ENCODE results near the gene CEP192.

Gene CEP192

DNA sequence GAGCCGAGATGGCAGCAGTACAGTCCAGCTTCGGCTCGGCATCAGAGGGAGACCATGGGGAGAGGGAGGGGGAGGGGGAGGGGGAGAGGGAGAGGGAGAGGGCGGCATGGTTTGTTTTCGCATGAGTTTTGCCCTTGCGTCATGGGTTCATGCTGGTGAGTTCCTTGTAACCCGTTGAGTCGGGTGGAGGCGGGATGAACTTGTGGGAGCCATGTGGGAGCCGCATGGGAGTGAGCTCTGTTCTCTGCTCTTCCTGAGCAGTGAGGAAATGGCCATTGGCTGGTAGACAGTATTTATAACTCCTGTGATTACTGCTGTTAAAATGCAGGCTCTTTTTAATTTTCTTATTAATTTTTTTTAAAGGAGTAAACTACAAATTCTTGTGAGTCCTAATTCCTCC lies 108.0 kb downstream of the CEP192 start:
- no peak for DNase-seq

- DNase-seq = no peak
Observed at GRCh38 chr18:13100942-13101658, 109.9 kb downstream of the CEP192 start.

DNA sequence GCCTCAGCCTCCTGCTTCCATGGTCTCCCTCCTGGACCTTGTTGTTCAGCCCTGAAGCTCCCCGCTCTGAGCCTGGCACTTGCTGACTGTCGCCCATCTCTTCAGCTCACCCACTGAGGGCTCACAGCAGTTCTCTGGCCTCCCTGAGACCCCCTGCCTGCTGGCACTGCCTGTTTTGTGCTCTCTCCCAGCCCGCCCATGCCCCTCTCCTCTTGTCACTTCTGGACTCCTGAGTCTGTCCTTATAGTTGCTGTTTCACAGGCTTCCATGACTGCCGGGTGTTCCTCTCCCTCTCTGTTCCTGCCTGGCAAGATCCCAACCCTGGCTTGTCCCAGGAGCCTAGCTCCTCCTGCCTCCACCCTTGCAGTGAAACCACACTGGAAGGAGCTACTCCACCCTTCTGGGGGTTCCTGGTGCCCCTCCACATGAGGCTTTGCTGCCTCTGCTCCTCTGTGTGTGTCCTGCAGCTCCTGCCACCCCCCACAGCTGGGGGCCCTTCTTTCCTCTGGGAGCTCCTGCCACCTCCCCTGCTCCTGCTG lies 110.6 kb downstream of the CEP192 start:
- no peak for DNase-seq

DNA sequence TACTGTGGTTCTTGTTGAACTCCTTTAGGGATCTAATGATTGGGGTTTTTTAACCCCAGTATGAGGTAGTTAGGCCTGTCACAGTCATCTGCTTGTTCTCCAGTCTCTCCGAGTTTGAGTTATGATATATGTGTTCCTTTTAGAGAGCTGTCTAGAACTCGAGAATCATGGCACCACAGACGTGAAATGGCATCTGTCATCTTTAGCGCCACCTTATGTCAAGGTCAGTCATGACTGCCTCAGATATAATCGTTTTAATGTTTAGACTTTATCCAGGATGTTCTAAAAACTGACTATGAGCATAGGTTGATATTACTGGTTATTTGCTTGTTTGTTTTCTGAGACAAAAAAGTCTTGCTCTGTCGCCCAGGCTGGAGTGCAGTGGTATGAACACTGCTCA lies 112.2 kb downstream of the CEP192 start:
- DNase-seq = no peak

DNA sequence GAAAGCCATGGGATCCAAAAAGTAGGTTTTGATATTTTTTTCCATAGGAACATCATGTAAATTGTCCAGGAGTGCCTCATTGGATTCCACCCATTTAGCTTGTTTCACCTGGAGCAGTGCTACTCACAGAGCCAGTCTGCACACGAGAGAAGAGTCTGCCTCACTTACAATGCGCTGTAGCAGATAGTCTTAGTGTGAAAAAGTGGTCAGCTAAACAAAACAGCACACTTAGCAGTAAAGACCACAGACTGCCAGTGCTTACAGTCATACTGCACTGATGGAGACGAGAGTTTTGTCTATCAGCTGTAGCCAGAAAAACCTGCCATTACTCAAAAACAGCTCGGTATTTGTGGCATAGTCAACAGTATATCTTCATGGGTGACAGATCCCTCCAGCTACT lies 113.9 kb downstream of the CEP192 start:
- DNase-seq = no peak

- DNase-seq = no peak
Observed at GRCh38 chr18:13107074-13107473, 115.9 kb downstream of the CEP192 start.

DNA sequence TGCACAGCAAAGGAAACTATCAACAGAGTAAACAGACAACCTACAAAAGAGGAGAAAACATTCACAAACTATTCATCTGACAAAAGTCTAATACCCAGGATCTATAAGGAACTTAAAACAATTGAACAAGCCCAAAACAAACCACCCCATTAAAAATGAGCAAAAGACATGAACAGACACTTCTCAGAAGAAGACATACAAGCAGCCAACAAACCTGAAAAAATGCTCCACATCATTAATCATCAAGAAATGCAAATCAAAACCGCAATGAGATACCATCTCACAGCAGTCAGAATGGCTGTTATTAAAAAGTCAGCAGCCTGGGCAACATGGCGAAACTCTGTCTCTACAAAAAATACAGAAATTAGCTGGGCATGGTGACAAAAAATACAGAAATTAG lies 117.2 kb downstream of the CEP192 start:
- DNase-seq = no peak

DNA sequence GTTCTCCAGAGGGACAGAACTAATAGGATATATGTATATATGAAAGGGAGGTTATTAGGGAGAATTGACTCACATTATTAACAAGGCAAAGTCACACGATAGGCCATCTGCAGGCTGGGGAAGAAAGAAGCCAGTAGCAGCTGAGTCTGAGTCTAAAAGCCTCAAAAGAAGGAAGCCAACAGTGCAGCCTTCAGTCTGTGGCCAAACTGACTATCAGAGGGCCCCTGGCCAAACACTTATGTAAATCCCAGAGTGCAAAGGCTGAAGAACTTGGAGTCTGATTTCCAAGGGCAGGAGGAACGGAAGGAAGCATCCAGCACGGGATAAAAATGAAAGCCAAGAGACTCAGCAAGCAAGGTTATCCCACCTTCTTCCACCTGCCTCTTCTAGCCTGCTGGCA lies 119.4 kb downstream of the CEP192 start:
- no peak for DNase-seq

DNA sequence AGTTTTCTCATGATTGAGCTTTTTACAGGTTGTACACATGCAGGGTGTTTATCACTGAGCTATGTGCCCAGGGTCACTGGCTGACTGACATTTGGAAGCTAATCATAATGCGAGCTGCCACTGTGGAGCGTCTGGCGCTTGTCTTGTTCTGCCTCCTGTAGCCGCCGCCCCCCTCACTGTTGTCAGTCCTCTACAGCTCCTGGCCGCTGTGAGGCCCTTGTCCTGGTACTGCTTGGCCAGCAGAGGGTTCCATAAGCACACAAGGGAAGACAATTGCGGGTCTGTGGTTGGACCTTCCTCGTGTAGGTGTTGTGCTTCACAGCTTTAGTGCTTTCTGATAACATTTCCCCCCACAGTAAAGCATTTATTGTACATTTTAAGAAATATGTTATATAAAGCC lies 121.8 kb downstream of the CEP192 start:
- DNase-seq = peak in 39 of 51 donors; percentile 8 to 77 (median 42)

DNA sequence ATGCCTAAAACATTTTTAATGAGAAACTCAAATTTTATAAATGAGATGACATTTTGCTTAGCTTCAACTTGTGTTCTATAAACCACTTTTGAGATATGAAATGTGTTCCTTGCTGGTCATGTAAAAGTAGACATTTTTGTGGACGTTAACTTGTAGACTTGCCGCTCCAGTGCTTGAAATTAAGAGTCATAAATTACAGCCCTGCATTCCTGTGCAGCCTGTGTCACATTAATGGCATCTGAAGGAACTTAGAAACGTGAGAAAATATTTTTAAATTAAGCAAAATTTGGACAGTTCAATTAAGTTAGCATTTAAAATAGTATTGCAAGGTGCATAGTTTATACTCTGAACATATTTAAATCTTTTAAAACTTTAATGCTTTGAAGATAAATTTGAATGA lies 129.1 kb downstream of the CEP192 start:
- DNase-seq = no peak

DNA sequence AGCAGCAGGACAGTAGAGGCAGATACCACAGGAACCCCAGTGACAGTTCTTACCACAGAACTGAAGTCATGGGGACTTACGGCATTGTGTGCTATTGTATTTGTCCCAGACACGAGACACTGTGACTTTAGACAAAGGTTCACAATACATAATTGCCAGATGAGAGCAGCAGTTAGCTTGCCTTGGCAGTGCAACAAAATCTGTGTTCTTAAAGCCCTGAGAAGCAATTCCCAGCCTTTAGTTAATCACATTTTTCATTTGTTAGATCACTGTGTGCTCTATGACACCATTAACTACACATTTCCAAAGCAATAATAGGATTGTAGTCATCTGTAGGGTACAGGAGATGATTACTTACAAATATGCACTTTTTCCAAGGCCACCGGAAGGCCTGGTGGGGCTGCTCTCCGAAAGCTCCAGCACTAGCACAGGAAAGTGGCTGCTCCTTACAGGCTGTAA lies 129.8 kb downstream of the CEP192 start:
- DNase-seq = peak in 3 of 51 donors; percentile 5 to 8 (median 7)

DNA sequence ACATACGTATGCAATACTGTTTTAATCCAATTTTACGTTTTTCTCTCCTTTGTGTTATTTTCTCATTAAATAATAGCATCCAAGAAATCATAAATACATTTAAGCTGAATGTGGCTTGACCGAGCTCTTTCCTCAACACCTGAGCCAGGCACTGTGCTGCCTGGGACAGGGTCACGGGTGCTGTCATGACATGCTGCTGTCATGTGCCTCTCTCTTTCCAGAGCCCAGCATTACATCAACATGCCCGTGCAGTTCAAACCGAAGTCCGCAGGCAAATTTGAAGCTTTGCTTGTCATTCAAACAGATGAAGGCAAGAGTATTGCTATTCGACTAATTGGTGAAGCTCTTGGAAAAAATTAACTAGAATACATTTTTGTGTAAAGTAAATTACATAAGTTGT lies 133.2 kb downstream of the CEP192 start:
- peak in 1 of 51 donors; percentile 10 for DNase-seq

GRCh38 chr18:13125191-13125590 lies 134.0 kb downstream of the CEP192 start:
- DNase-seq = no peak

DNA sequence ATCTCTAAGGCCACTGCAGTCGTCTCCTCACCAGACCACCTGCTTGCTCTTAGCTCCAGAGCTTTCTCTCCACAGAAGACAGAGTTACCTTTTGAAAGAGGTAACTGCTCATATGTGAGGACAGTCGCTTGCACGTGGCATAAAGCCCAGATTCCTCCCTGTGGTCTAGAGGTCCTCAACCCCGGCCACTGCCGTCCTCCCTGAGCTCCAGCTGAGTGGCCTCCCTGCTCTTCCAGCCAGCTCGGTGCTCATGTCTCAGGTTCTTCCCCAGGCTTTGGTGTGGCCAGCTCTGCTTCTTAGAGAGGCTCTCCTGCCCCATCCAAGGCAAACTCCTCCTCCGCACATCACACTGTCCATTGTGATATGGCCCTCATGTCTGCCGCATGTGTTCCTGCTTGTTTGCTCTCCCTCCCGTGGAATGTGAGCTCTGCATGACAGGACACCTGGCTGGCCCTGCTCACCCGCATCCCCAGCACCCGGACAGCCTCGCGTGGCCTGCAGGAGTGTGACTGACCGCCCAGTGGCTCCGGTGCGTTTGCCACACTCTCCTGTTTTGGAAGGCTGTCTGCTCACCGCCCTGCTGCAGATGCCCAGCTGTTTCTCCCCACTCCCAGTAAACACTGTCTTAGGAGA lies 135.9 kb downstream of the CEP192 start:
- DNase-seq = no peak

DNA sequence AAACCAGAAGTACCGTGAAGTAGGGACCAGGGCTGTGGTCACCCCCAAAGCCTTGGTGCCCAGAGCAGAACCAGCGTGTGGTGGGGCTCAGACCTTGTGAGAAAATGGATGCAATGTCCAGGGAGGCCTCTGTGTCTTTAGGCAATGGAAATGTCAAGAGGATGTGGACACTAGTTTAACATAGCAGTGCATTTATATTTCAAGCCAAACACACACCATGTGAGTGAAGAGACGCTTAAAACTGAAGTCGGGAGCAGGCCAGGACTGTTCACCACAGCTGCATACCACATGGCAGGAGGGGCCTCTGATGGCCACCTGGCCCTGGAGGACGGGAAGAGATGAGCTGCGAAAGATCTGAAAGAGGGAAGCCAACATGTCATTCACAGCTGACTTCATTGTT lies 140.1 kb downstream of the CEP192 start:
- no peak for DNase-seq

DNA sequence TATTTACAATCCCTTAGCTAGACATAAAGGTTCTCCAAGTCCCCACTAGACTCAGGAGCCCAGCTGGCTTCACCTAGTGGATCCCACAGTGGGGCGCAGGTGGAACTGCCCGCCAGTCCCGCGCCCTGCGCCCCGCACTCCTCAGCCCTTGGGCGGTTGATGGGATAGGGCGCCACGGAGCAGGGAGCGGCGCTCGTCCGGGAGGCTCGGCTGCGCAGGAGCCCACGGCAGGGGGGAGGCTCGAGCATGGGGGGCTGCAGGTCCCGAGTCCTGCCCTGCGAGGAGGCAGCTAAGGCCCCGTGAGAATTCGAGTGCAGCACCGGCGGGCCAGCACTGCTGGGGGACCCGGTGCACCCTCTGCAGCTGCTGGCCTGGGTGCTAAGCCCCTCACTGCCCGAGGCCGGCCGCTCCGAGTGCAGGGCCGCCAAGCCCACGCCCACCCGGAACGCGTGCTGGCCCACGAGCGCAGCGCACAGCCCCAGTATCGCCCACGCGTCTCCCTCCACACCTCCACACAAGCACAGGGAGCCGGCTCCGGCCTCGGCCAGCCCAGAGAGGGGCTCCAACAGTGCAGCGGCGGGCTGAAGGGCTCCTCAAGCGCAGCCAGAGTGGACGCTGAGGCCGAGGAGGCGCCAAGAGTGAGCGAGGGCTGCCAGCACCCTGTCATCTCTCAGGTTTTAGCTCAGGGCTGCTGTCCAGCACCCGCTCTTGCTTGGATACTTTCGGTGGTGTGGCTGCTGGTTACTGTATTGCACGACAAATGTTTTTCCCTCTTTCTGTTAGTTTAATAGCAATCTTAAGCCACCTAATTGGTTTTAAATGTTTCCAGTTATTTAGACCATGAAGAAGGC lies 143.6 kb downstream of the CEP192 start:
- DNase-seq = no peak

GRCh38 chr18:13136056-13136903 lies 145.1 kb downstream of the CEP192 start:
- DNase-seq = peak in 8 of 51 donors; percentile 18 to 64 (median 40)

DNA sequence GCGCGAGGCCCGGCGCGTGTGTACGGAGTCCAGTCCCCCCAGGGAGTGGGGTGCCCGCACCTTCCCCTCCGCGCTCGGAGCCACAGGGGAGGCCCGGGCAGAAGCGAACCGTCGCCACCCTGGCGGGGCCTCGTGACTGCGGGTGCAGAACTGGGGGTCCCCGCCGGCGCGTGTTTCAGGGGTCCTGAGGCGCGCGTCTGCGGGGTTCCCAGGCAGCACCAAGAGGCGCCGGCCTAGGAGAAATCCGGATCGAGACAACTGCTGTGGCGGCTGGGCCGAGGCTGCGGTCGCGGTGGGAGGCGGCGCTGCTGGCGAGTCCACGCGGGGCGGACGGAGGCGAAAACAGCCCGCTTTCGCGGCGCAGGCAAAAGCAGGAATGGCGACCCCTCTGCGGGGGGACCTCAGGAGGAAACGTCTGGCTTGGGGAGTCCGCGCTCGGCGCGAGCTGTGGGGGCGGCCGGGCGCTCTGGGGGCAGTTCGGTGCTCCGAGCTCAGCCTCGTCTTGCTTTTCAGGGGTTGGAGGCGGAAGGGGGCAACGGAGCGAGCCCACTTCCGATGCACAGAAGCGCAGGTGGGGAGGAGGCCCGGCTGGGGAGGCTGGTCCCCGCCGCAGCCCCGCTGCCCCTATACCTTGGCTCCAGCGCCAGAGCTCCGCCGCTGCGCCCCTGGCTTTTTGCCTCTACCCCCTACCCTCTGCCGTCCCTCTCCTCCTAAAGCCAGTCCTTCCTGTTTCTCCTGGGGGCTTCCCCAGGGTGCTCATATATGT lies 145.9 kb downstream of the CEP192 start:
- DNase-seq = peak in 12 of 51 donors; percentile 13 to 64 (median 30)

DNA sequence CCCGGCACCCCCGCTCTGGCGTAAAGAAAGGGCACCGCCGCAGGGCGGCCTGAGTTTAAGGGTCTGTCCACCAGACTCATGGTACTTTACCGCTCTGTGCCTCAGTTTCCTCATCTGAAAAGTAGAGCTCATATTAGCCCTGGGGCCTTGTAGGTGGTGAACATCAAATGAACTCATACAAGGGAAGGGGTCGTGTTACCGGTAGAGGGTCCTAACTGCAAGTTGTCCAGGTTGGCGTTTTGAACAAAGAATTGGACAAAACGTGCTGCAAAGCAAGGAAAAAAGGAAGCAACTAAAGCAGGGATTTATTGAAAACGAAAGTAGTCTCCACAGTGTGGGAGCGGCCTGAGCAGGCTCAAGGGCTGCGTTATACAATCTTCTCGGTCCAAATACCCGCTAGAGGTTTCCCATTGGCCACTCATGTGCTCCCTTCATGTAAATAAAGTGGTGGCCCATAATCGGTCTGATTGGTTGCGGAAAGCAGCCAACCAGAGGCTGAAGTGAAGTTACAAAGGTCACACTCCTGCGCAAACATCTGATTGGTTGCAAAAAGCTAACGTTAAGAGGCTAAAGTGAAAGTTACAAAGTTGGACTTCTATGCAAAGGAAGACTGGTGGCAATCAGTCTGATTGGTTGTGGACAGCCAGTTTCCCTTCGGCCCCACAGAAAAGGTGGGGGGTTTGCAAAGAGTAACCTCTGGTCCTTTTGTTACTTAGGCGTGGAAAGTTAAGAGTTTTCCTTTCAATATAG lies 146.7 kb downstream of the CEP192 start:
- peak in 6 of 51 donors; percentile 12 to 42 (median 16) for DNase-seq

Data from hypothalamus (tissue), 51 donors.